ENCODE data around the gene WWOX. TPM values are rescaled to one million over a fixed set of nuclear protein-coding genes. Genes with fewer than 3 reads are reported as not detected.

Gene WWOX
- total RNA-seq, 1 experiment from 2014 or later: 28.3 TPM

- ChIA-PET POLR2A (ENCODE audit: unreplicated experiment) (no interaction called here), CTCF (no interaction called here)
- ATAC-seq (no peak), DNase-seq (no peak)
- Histone ChIP-seq H3F3A (ENCODE audit: low read length, unreplicated experiment) (no peaks in the 10 kb centered on the region), H3K9me2 (replicated peaks; ENCODE audit: low read length) (no peaks in the 10 kb centered on the region), H3K9me3 (ENCODE audit: low read length) (no peaks in the 10 kb centered on the region), H3K4me3 (ENCODE audit: low read length) (no peak overlapping the region), H4K20me1 (ENCODE audit: low read length) (no peaks in the 10 kb centered on the region), H3K36me3 (ENCODE audit: low read depth, low read length) (no peaks in the 10 kb centered on the region), H3K9ac (ENCODE audit: low read length) (no peak overlapping the region), H3K27me3 (ENCODE audit: low read length) (no peaks in the 10 kb centered on the region), H3K4me1 (ENCODE audit: insufficient read depth, low read length) (no peaks in the 10 kb centered on the region), H3K4me2 (ENCODE audit: low read length) (no peak overlapping the region), H2AFZ (ENCODE audit: low read length) (no peak overlapping the region), H3K79me2 (ENCODE audit: low read length) (no peaks in the 10 kb centered on the region), H3K27ac (ENCODE audit: low read length) (no peak overlapping the region)
- intact Hi-C loops (cut with micrococcal nuclease): no loop called here
- TF ChIP-seq, protein P1, sequence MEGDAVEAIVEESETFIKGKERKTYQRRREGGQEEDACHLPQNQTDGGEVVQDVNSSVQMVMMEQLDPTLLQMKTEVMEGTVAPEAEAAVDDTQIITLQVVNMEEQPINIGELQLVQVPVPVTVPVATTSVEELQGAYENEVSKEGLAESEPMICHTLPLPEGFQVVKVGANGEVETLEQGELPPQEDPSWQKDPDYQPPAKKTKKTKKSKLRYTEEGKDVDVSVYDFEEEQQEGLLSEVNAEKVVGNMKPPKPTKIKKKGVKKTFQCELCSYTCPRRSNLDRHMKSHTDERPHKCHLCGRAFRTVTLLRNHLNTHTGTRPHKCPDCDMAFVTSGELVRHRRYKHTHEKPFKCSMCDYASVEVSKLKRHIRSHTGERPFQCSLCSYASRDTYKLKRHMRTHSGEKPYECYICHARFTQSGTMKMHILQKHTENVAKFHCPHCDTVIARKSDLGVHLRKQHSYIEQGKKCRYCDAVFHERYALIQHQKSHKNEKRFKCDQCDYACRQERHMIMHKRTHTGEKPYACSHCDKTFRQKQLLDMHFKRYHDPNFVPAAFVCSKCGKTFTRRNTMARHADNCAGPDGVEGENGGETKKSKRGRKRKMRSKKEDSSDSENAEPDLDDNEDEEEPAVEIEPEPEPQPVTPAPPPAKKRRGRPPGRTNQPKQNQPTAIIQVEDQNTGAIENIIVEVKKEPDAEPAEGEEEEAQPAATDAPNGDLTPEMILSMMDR (conservative IDR thresholded peaks at IDR 0.05; ENCODE audit: low read depth, low read length): no peak
- BruUV-seq (replicated peaks): no TSS peak
Measured at GRCh38 chr16:78399384-78399783, 299.9 kb downstream of the WWOX start.

DNA sequence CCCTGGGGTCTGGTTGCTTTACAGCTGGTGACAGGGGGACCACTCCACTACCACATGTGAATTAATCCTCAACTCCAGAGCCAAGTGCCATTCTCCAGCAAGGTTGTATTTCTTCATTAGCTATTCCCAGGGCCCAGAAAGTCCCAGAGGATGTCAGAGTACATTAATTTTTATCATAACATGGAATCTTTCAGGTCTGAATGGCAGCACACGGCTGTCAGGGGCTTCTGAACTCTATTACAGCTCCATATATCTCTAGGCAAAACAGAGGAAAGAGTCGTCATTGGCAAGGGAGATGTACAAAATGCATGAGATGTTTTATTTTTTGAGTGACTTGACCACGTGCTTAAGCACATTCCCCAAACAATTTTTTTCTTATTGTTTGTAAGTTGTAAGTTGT lies 303.4 kb downstream of the WWOX start:
- H3K9me2 ChIP-seq (replicated peaks; ENCODE audit: low read length): no peaks in the 10 kb centered on the region
- no peaks in the 10 kb centered on the region for H3K9me3 ChIP-seq (ENCODE audit: low read length)
- BruUV-seq (replicated peaks): no TSS peak
- H3K36me3 ChIP-seq (ENCODE audit: low read depth, low read length): no peaks in the 10 kb centered on the region
- ATAC-seq: no peak
- POLR2A ChIA-PET (ENCODE audit: unreplicated experiment): no interaction called here
- no peak overlapping the region for H3K4me3 ChIP-seq (ENCODE audit: low read length)
- H4K20me1 ChIP-seq (ENCODE audit: low read length): no peaks in the 10 kb centered on the region
- CTCF ChIA-PET: no interaction called here
- H2AFZ ChIP-seq (ENCODE audit: low read length): no peak overlapping the region
- H3K9ac ChIP-seq (ENCODE audit: low read length): no peak overlapping the region
- no peaks in the 10 kb centered on the region for H3F3A ChIP-seq (ENCODE audit: low read length, unreplicated experiment)
- no peaks in the 10 kb centered on the region for H3K79me2 ChIP-seq (ENCODE audit: low read length)
- intact Hi-C loops (cut with micrococcal nuclease): no loop called here
- H3K27me3 ChIP-seq (ENCODE audit: low read length): no peaks in the 10 kb centered on the region
- no peak for DNase-seq
- no peaks in the 10 kb centered on the region for H3K4me1 ChIP-seq (ENCODE audit: insufficient read depth, low read length)
- no peak overlapping the region for H3K4me2 ChIP-seq (ENCODE audit: low read length)
- TF ChIP-seq, protein P1 (conservative IDR thresholded peaks at IDR 0.05; ENCODE audit: low read depth, low read length): no peak
- TF ChIP-seq EZH2 (IDR thresholded peaks at IDR 0.05; ENCODE audit: low read length, unreplicated experiment) (no peak), EZH2phosphoT487 (IDR thresholded peaks at IDR 0.05; ENCODE audit: borderline replicate concordance, low read length) (no peak)
- no peak overlapping the region for H3K27ac ChIP-seq (ENCODE audit: low read length)

- Histone ChIP-seq H3K9me2 (replicated peaks; ENCODE audit: low read length) (no peaks in the 10 kb centered on the region), H2AFZ (ENCODE audit: low read length) (no peak overlapping the region), H3K4me2 (ENCODE audit: low read length) (no peak overlapping the region), H3K27me3 (ENCODE audit: low read length) (no peaks in the 10 kb centered on the region), H3K4me3 (ENCODE audit: low read length) (no peak overlapping the region), H3K27ac (ENCODE audit: low read length) (no peak overlapping the region), H4K20me1 (ENCODE audit: low read length) (no peaks in the 10 kb centered on the region), H3K9ac (ENCODE audit: low read length) (no peak overlapping the region), H3F3A (ENCODE audit: low read length, unreplicated experiment) (no peaks in the 10 kb centered on the region), H3K36me3 (ENCODE audit: low read depth, low read length) (no peaks in the 10 kb centered on the region), H3K9me3 (ENCODE audit: low read length) (no peaks in the 10 kb centered on the region), H3K79me2 (ENCODE audit: low read length) (no peaks in the 10 kb centered on the region), H3K4me1 (ENCODE audit: insufficient read depth, low read length) (no peaks in the 10 kb centered on the region)
- intact Hi-C loops (cut with micrococcal nuclease): no loop called here
- no TSS peak for BruUV-seq (replicated peaks)
- ATAC-seq (no peak), DNase-seq (no peak)
- POLR2A ChIA-PET (ENCODE audit: unreplicated experiment): no interaction called here
- CTCF ChIA-PET: no interaction called here
- no peak for TF ChIP-seq EZH2phosphoT487 (IDR thresholded peaks at IDR 0.05; ENCODE audit: borderline replicate concordance, low read length)
- TF ChIP-seq, protein P1 (conservative IDR thresholded peaks at IDR 0.05; ENCODE audit: low read depth, low read length): no peak
- TF ChIP-seq EZH2 (IDR thresholded peaks at IDR 0.05; ENCODE audit: low read length, unreplicated experiment): no peak
Measured at GRCh38 chr16:78405040-78405439, 305.6 kb downstream of the WWOX start.
